ENCODE measurements around the gene AGAP1.
"Not testable (repeated sequence)": the region's sequence is repeated elsewhere in the genome, so short reads cannot be mapped to it uniquely, and the experiment has no call there.

AGAP1 gene

GRCh38 chr2:235600406-235600805 lies 106.6 kb downstream of the AGAP1 start:
- TF ChIP-seq EZH2phosphoT487 (IDR thresholded peaks at IDR 0.05; ENCODE audit: borderline replicate concordance, low read length) (no peak), CTCF (IDR thresholded peaks at IDR 0.05; ENCODE audit: low read depth, low read length, poor library complexity, severe bottlenecking) (no peak)
- Histone ChIP-seq H3K27me3 (ENCODE audit: control insufficient read depth, low read length) (no peaks in the 10 kb centered on the region), H3K27ac (ENCODE audit: low read depth, low read length) (no peak overlapping the region), H3K4me3 (ENCODE audit: low read length) (no peak overlapping the region), H3F3A (ENCODE audit: control insufficient read depth, insufficient read depth) (no peaks in the 10 kb centered on the region), H4K20me1 (ENCODE audit: control insufficient read depth, insufficient read depth, low read depth, low read length) (no peaks in the 10 kb centered on the region), H3K4me1 (ENCODE audit: control insufficient read depth, low read length) (no peaks in the 10 kb centered on the region), H3K36me3 (ENCODE audit: control insufficient read depth, low read length) (no peaks in the 10 kb centered on the region), H3K9me3 (ENCODE audit: control insufficient read depth, insufficient read depth, low read length) (no peaks in the 10 kb centered on the region), H3K9me2 (replicated peaks; ENCODE audit: control insufficient read depth, low read length) (no peaks in the 10 kb centered on the region), H3K79me2 (ENCODE audit: control insufficient read depth, low read length) (no peaks in the 10 kb centered on the region), H3K4me2 (ENCODE audit: low read length) (no peak overlapping the region)

GRCh38 chr2:235600926-235601325 lies 107.1 kb downstream of the AGAP1 start:
- H3K9me2 ChIP-seq (replicated peaks; ENCODE audit: control insufficient read depth, low read length) = no peaks in the 10 kb centered on the region
- H3K9me3 ChIP-seq (ENCODE audit: control insufficient read depth, insufficient read depth, low read length) = no peaks in the 10 kb centered on the region
- TF ChIP-seq CTCF (IDR thresholded peaks at IDR 0.05; ENCODE audit: low read depth, low read length, poor library complexity, severe bottlenecking) (no peak), EZH2phosphoT487 (IDR thresholded peaks at IDR 0.05; ENCODE audit: borderline replicate concordance, low read length) (no peak)
- no peak overlapping the region for H3K4me3 ChIP-seq (ENCODE audit: low read length)
- H3F3A ChIP-seq (ENCODE audit: control insufficient read depth, insufficient read depth) = no peaks in the 10 kb centered on the region
- H3K79me2 ChIP-seq (ENCODE audit: control insufficient read depth, low read length) = no peaks in the 10 kb centered on the region
- H3K27ac ChIP-seq (ENCODE audit: low read depth, low read length) = no peak overlapping the region
- no peaks in the 10 kb centered on the region for H3K4me1 ChIP-seq (ENCODE audit: control insufficient read depth, low read length)
- H3K36me3 ChIP-seq (ENCODE audit: control insufficient read depth, low read length) = no peaks in the 10 kb centered on the region
- H3K4me2 ChIP-seq (ENCODE audit: low read length) = no peak overlapping the region
- H3K27me3 ChIP-seq (ENCODE audit: control insufficient read depth, low read length) = no peaks in the 10 kb centered on the region
- H4K20me1 ChIP-seq (ENCODE audit: control insufficient read depth, insufficient read depth, low read depth, low read length) = no peaks in the 10 kb centered on the region

GRCh38 chr2:235601960-235602704 lies 108.3 kb downstream of the AGAP1 start:
- TF ChIP-seq EZH2phosphoT487 (IDR thresholded peaks at IDR 0.05; ENCODE audit: borderline replicate concordance, low read length) (no peak), CTCF (IDR thresholded peaks at IDR 0.05; ENCODE audit: low read depth, low read length, poor library complexity, severe bottlenecking) (no peak)
- Histone ChIP-seq H3K36me3 (ENCODE audit: control insufficient read depth, low read length) (no peaks in the 10 kb centered on the region), H4K20me1 (ENCODE audit: control insufficient read depth, insufficient read depth, low read depth, low read length) (no peaks in the 10 kb centered on the region), H3F3A (ENCODE audit: control insufficient read depth, insufficient read depth) (no peaks in the 10 kb centered on the region), H3K27ac (ENCODE audit: low read depth, low read length) (no peak overlapping the region), H3K79me2 (ENCODE audit: control insufficient read depth, low read length) (no peaks in the 10 kb centered on the region), H3K27me3 (ENCODE audit: control insufficient read depth, low read length) (no peaks in the 10 kb centered on the region), H3K9me2 (replicated peaks; ENCODE audit: control insufficient read depth, low read length) (no peaks in the 10 kb centered on the region), H3K4me1 (ENCODE audit: control insufficient read depth, low read length) (no peaks in the 10 kb centered on the region), H3K4me3 (ENCODE audit: low read length) (no peak overlapping the region), H3K9me3 (ENCODE audit: control insufficient read depth, insufficient read depth, low read length) (no peaks in the 10 kb centered on the region), H3K4me2 (ENCODE audit: low read length) (no peak overlapping the region)

GRCh38 chr2:235602971-235603370 lies 109.1 kb downstream of the AGAP1 start:
- H3K9me2 ChIP-seq (replicated peaks; ENCODE audit: control insufficient read depth, low read length); H3K4me3 ChIP-seq (ENCODE audit: low read length); H3K27ac ChIP-seq (ENCODE audit: low read depth, low read length); H3K4me2 ChIP-seq (ENCODE audit: low read length); H3K27me3 ChIP-seq (ENCODE audit: control insufficient read depth, low read length); H3K36me3 ChIP-seq (ENCODE audit: control insufficient read depth, low read length); H3K4me1 ChIP-seq (ENCODE audit: control insufficient read depth, low read length); H3K79me2 ChIP-seq (ENCODE audit: control insufficient read depth, low read length); H3F3A ChIP-seq (ENCODE audit: control insufficient read depth, insufficient read depth); H3K9me3 ChIP-seq (ENCODE audit: control insufficient read depth, insufficient read depth, low read length); H4K20me1 ChIP-seq (ENCODE audit: control insufficient read depth, insufficient read depth, low read depth, low read length): not testable (repeated sequence)

All from DOHH2 (cell line).